GM21381 (cell line): ENCODE results near the gene WBP4.
A peak's percentile ranks its signal among the peaks of the same experiment; 100 is the strongest.
"Not testable (repeated sequence)": the region's sequence is repeated elsewhere in the genome, so short reads cannot be mapped to it uniquely, and the experiment has no call there.

Experiments
- ATAC-seq: cut with Tn5 transposase; IDR thresholded peaks from one replicate; pipeline ENCODE4 v1.9.1; 2021; ENCODE audit warnings: mild to moderate bottlenecking, moderate library complexity; ENCODE audit not compliant: unreplicated experiment

WBP4 gene, protein sequence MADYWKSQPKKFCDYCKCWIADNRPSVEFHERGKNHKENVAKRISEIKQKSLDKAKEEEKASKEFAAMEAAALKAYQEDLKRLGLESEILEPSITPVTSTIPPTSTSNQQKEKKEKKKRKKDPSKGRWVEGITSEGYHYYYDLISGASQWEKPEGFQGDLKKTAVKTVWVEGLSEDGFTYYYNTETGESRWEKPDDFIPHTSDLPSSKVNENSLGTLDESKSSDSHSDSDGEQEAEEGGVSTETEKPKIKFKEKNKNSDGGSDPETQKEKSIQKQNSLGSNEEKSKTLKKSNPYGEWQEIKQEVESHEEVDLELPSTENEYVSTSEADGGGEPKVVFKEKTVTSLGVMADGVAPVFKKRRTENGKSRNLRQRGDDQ

DNA sequence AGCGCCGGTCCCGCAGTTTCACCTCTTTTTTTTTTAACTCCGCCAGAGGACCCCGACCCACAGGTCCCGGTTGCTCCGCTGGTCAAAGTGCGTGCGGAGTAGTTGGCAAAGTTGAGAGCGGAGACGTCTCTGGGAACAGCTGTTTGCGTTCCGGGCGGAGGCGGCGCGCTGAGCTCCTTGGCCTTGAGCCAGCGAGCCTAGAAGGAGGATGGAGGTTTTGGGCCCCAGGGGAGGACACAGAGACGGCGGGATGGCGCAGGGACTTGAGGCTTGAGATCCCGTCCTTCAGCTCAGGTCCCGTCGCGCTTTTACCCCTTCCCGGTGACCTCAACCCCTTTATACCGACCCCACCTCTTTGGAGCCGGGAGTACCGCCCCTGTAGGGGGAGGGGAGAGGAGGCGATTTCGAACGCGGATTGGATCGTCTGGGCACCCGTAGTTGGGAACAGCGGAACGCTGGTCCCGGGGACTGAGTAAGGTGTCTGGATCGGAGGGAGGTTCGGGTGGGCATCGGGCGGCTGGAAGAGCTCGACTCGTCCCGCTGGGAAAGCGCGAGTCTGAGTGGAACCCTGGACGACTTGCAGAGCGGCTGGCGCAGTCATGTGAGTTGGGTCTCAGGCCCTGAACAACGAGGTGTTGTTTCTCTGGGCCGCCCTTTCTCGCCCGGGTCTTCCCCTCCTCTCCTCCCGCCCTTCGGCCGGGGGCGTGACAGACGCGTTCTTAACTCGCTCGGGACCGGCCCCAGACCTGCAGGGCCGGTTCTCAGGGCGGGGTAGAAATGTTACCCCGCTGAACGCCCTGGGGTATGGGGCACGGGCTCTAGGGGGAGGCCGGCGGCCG, at the start of gene WBP4:
TSS of gene WBP4 (plus strand) at position 435 of the 839 bp plus-strand sequence. CDS start at position 600, 165 bp downstream.
- ATAC-seq, result peak; percentile 59

DNA sequence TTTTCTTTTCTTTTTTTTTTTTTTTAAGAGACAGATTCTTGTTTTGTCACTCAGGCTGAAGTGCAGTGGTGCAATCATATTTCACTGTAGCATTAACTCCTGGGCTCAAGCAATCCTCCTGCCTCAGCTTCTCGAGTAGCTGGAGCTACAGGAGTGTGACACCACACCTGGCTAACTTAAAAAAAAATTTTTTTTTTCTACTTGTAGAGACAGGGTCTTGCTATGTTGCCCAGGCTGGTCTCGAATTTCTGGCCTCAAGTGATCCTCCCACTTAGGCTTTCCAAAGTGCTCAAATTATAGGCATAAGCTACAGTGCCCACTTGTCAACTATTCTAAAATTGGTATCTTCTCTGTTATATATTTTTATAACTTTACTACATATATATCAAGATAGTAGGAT, 48.8 kb upstream of the WBP4 start:
- ATAC-seq, result no peak

- no peak for ATAC-seq
These were observed 47.5 kb upstream of the WBP4 start for GRCh38 chr13:41013835-41014234.

DNA sequence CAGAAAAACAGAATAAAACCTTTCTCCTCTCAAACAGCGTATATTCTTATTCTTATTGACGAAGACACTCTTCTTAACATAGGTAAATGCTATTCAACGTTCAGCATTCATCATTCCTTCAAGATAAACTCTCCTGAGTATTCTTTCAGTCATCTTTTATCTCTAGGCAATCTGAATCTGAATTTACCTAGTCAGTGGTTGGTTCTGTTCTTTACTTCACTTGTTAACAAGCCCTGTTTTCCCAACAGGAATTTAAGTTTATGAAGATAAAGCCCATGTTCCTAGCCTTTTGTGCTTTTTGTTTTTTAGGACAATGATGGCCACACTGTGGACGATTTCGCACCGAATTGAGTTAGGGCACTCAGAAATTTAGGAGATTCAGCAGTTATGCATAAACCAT, 45.4 kb upstream of the WBP4 start:
- no peak for ATAC-seq

- ATAC-seq, result no peak
These were observed 44.1 kb upstream of the WBP4 start for GRCh38 chr13:41017159-41017558.

DNA sequence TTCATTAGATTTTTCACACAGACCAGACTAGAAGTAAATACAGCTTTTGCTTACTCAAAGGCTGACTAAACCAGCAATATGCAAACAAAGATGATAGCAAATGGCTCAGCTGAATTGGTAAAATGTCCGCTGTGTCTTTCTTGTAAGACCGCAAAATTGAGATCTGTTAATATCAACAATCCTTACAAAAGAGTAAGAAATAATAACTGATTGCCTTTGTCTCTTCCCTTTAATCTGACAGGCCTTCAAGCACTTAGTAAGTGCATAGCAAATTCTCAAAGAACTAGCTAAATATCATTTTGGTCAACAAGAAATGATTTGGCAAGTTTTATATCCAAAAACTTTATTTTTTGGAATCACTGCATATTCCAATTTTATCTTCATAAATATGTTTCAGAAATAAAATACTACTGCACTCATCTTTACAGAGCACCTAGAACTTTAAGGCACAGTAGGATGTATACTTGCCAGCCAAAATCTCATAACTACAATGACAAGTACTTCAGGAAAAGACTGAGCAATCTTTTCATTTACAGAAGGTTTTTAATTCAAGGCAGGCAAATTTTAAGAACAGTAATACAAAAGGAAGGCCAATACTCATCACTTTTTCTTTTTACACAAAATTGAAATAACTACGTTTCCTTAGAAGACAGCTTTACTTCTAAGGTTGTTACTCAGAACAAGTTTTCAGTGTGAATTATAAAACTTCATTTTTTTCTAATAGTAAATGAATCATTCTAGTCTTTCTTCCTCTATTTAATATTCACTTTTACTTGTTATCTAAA, 43.3 kb upstream of the WBP4 start:
- ATAC-seq, result no peak

- ATAC-seq, result no peak
These were observed 42.7 kb upstream of the WBP4 start for GRCh38 chr13:41018602-41018948.

DNA sequence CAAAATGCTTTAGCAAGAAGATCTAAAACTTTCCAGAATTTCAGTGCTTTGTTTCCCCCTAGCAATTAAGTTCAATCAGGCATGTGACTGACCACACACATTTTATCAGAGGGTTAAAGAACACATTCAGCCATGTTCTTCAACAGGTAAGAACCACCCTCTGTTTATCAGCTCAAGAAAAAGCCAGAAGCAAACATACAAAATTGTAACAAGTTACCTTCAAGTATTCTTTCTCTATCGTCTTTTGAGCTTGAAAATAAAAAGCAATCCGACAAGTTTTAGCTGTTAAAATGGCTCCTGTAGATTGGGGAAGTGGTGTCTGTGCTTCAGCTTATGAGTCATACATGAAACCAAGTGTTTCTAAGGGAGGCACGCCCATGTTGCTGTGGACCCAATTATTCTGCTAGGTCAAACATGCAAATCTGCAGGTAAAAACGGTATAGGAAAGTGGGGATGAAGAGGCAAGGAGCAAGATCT, 42.3 kb upstream of the WBP4 start, which contains the start of gene ELF1:
TSS of gene ELF1 (minus strand) at position 306 of the 477 bp plus-strand sequence. CDS start 37,262 bp downstream, outside the sequence.
- ATAC-seq, result peak; percentile 83

- no peak for ATAC-seq
These were observed 41.5 kb upstream of the WBP4 start for GRCh38 chr13:41019578-41020347.

GRCh38 chr13:41025518-41025917, 35.8 kb upstream of the WBP4 start:
- ATAC-seq, result no peak

- ATAC-seq, result no peak
These were observed 34.5 kb upstream of the WBP4 start for GRCh38 chr13:41026788-41027187.

- ATAC-seq, result no peak
These were observed 33.3 kb upstream of the WBP4 start for GRCh38 chr13:41028051-41028450.

- no peak for ATAC-seq
These were observed 31.7 kb upstream of the WBP4 start for GRCh38 chr13:41029629-41030028.

GRCh38 chr13:41032691-41033376, 28.5 kb upstream of the WBP4 start:
- no peak for ATAC-seq

DNA sequence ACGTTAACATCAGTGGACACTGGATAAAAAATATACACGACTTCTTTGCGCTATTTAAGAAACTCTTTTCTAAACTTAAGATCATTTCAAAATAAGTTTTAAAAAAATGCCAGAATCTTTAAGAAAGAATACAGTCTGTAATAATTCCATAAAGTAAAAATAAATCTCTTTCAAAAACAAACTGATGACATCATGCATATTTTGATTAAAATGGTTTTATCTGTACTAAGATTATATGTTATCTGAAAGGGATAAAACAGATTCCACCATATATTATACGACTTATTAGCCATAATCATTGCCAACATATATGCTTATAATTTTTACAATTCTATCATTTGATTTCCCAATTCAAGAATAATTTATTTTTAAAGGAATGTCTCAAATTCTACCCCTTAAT, 26.9 kb upstream of the WBP4 start:
- ATAC-seq, result no peak

- ATAC-seq, result no peak
These were observed 26.4 kb upstream of the WBP4 start for GRCh38 chr13:41034881-41035280.

DNA sequence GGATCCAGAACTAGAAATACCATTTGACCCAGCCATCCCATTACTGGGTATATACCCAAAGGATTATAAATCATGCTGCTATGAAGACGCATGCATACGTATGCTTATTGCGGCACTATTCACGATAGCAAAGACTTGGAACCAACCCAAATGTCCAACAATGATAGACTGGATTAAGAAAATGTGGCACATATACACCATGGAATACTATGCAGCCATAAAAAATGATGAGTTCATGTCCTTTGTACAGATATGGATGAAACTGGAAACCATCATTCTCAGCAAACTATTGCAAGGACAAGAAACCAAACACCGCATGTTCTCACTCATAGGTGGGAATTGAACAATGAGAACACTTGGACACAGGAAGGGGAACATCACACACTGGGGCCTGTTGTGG, 24.8 kb upstream of the WBP4 start:
- ATAC-seq, result not testable (repeated sequence)

DNA sequence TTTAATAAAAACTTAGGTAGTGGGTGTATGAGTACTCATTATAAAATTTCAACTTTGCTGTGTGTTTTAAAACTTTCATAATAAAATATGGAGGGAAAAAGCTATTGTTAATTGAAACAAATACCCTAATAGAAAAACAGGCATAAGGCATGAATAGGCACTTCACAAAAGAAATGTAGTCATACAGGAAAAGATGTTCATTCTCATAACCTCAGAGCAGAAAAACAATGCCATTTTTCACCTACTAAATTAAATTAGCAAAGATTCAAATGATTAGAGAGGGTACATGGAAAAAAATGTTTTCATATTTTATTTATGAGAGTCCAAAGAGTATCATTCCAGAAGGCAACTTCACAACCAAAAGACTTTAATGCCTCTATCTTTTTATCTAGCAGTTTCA, 21.6 kb upstream of the WBP4 start:
- ATAC-seq, result no peak

- ATAC-seq, result no peak
These were observed 20.6 kb upstream of the WBP4 start for GRCh38 chr13:41040584-41041334.
